Measurements from ENCODE around the gene PIK3R6. TPM values are rescaled to one million over a fixed set of nuclear protein-coding genes. Genes with fewer than 3 reads are reported as not detected.
"Not testable (repeated sequence)": the region's sequence is repeated elsewhere in the genome, so short reads cannot be mapped to it uniquely, and the experiment has no call there.

Gene PIK3R6
- total and polyA plus RNA-seq, 2 of the 4 experiments (the other 2 are of a cell fraction) = not detected

- 0 out of 4 replicates have a peak overlapping the region, but pooled peaks of 1 of the 2 experiments have one; percentile 57 for H4K8ac ChIP-seq (ENCODE audit: low read depth in 2 of 2, low read length in 2 of 2)
- no peaks in the 10 kb centered on the region for H3K4me1 ChIP-seq (ENCODE audit: control insufficient read depth, insufficient read depth, low read length)
- no peak overlapping the region for H2BK20ac ChIP-seq (ENCODE audit: low read depth, low read length)
- H3K56ac ChIP-seq (ENCODE audit: extremely low read depth, insufficient read depth, low read length) = no peak overlapping the region
- in situ Hi-C loops (cut with MboI; ENCODE audit: low sequenced_read_pairs) (no loop called here), dilution Hi-C loops (cut with HindIII; ENCODE audit: low sequenced_read_pairs, unreplicated experiment) (no loop called here), intact Hi-C loops (cut with micrococcal nuclease) (no loop called here)
- no peak for ATAC-seq (ENCODE audit: low read depth)
- H3K4me2 ChIP-seq (ENCODE audit: low read depth, low read length) = no peak overlapping the region
- H3K36me3 ChIP-seq (ENCODE audit: control insufficient read depth, insufficient read depth, low read length) = no peaks in the 10 kb centered on the region
- H2AK5ac ChIP-seq (ENCODE audit: low read depth, low read length) = no peak overlapping the region
- BruUV-seq (replicated peaks) = no TSS peak
- H3K9me3 ChIP-seq (ENCODE audit: control insufficient read depth, insufficient read depth, low read length) = no peaks in the 10 kb centered on the region
- H3K14ac ChIP-seq (replicated peaks; ENCODE audit: low read depth, low read length) = no peak overlapping the region
- 59% methylated on average over 4 of the region's 14 CpGs; no CpG with 5 or more reads in 1 of the 2 experiments for WGBS, 2 experiments (ENCODE audit: extremely low coverage in 2 of 2, insufficient read length in 1 of 2)
- H3K9ac ChIP-seq (ENCODE audit: low read depth, low read length) = no peak overlapping the region
- H2BK120ac ChIP-seq (ENCODE audit: low read depth, low read length) = no peak overlapping the region
- no peak overlapping the region; the same call in 1 of the 2 replicates for H4K91ac ChIP-seq (ENCODE audit: insufficient read depth, low read depth, low read length)
- H2AFZ ChIP-seq (replicated peaks; ENCODE audit: low read length, poor library complexity) = no peak overlapping the region
- no peak overlapping the region for H3K4ac ChIP-seq (ENCODE audit: low read depth, low read length)
- H2BK5ac ChIP-seq (ENCODE audit: low read depth, low read length, poor library complexity, severe bottlenecking) = no peak overlapping the region
- H2BK15ac ChIP-seq (ENCODE audit: low read depth, low read length) = no peak overlapping the region
- no peak overlapping the region for H4K5ac ChIP-seq (ENCODE audit: low read depth, low read length)
- H3K23ac ChIP-seq (ENCODE audit: low read depth, low read length) = no peak overlapping the region
- ChIA-PET POLR2A (ENCODE audit: unreplicated experiment) (no interaction called here), CTCF (interaction anchor here (0.7 kb wide), 1 partner anchor 19 kb away, joined by 5 read pairs; no protein-coding TSS in a partner anchor)
- no peak overlapping the region for H2AK9ac ChIP-seq (replicated peaks; ENCODE audit: low read depth, low read length, poor library complexity)
- no peak overlapping the region for H3K27ac ChIP-seq (ENCODE audit: insufficient read depth, low read length)
- no peaks in the 10 kb centered on the region for H4K20me1 ChIP-seq (ENCODE audit: insufficient read depth, low read length)
- TF ChIP-seq NFE2L2 (IDR thresholded peaks at IDR 0.05; ENCODE audit: low read depth, low read length) = no peak
- TF ChIP-seq CEBPB (IDR thresholded peaks at IDR 0.05; ENCODE audit: low read depth, low read length) = no peak
- no peak for TF ChIP-seq RCOR1 (IDR thresholded peaks at IDR 0.05; ENCODE audit: insufficient replicate concordance, low read length)
- TF ChIP-seq SMC3 (IDR thresholded peaks at IDR 0.05; ENCODE audit: low read depth, low read length) = no peak
- no peak for TF ChIP-seq MAZ (IDR thresholded peaks at IDR 0.05; ENCODE audit: borderline replicate concordance, low read depth, low read length)
- TF ChIP-seq MAFK (IDR thresholded peaks at IDR 0.05; ENCODE audit: low read depth, low read length) = no peak
- TF ChIP-seq FOS (IDR thresholded peaks at IDR 0.05; ENCODE audit: low read depth, low read length) = no peak
- TF ChIP-seq MXI1 (IDR thresholded peaks at IDR 0.05; ENCODE audit: borderline replicate concordance, low read depth, low read length) = no peak
- H3K27me3 ChIP-seq (ENCODE audit: control insufficient read depth, insufficient read depth, low read length) = no peaks in the 10 kb centered on the region
- no peaks in the 10 kb centered on the region for H3K9me1 ChIP-seq (ENCODE audit: insufficient read depth, low read length)
- no peak overlapping the region for H3K18ac ChIP-seq (ENCODE audit: low read depth, low read length)
- H3K4me3 ChIP-seq (ENCODE audit: insufficient read depth, low read depth, low read length) = no peak overlapping the region
- H3K79me1 ChIP-seq (ENCODE audit: low read depth in 1 of 2, low read length in 2 of 2) = no peaks in the 10 kb centered on the region
- DNase-seq = no peak
Observed at GRCh38 chr17:8856869-8857575, 10.5 kb downstream of the PIK3R6 start.

- H3K4ac ChIP-seq (ENCODE audit: low read depth, low read length); in situ Hi-C loops (cut with MboI; ENCODE audit: low sequenced_read_pairs); BruUV-seq (replicated peaks); H4K20me1 ChIP-seq (ENCODE audit: insufficient read depth, low read length); H3K27me3 ChIP-seq (ENCODE audit: control insufficient read depth, insufficient read depth, low read length); H3K9me1 ChIP-seq (ENCODE audit: insufficient read depth, low read length); intact Hi-C loops (cut with micrococcal nuclease); H4K91ac ChIP-seq (ENCODE audit: insufficient read depth, low read depth, low read length); CTCF ChIA-PET; H3K18ac ChIP-seq (ENCODE audit: low read depth, low read length); H2BK120ac ChIP-seq (ENCODE audit: low read depth, low read length); H3K4me3 ChIP-seq (ENCODE audit: insufficient read depth, low read depth, low read length); H4K5ac ChIP-seq (ENCODE audit: low read depth, low read length); H2AFZ ChIP-seq (replicated peaks; ENCODE audit: low read length, poor library complexity); H4K8ac ChIP-seq (ENCODE audit: low read depth in 2 of 2, low read length in 2 of 2); H2BK5ac ChIP-seq (ENCODE audit: low read depth, low read length, poor library complexity, severe bottlenecking); H3K23ac ChIP-seq (ENCODE audit: low read depth, low read length); ATAC-seq (ENCODE audit: low read depth); H3K4me2 ChIP-seq (ENCODE audit: low read depth, low read length); H3K4me1 ChIP-seq (ENCODE audit: control insufficient read depth, insufficient read depth, low read length); H2AK9ac ChIP-seq (replicated peaks; ENCODE audit: low read depth, low read length, poor library complexity); H3K14ac ChIP-seq (replicated peaks; ENCODE audit: low read depth, low read length); H3K36me3 ChIP-seq (ENCODE audit: control insufficient read depth, insufficient read depth, low read length); H2BK20ac ChIP-seq (ENCODE audit: low read depth, low read length); DNase-seq; H3K56ac ChIP-seq (ENCODE audit: extremely low read depth, insufficient read depth, low read length); H3K9me3 ChIP-seq (ENCODE audit: control insufficient read depth, insufficient read depth, low read length); H2AK5ac ChIP-seq (ENCODE audit: low read depth, low read length); H3K79me1 ChIP-seq (ENCODE audit: low read depth in 1 of 2, low read length in 2 of 2); dilution Hi-C loops (cut with HindIII; ENCODE audit: low sequenced_read_pairs, unreplicated experiment); POLR2A ChIA-PET (ENCODE audit: unreplicated experiment); H3K27ac ChIP-seq (ENCODE audit: insufficient read depth, low read length); H3K9ac ChIP-seq (ENCODE audit: low read depth, low read length); H2BK15ac ChIP-seq (ENCODE audit: low read depth, low read length): not testable (repeated sequence)
- WGBS, 2 experiments (ENCODE audit: extremely low coverage in 2 of 2, insufficient read length in 1 of 2) = no CpG with 5 or more reads among the region's 6 CpGs
Observed at GRCh38 chr17:8856205-8856603, 11.3 kb downstream of the PIK3R6 start.
